AG09309 (cell line): ENCODE results near the gene C2CD3.

Experiments used
- DNase-seq: peaks from one replicate; pipeline ENCODE4 v3.0.0-alpha.2; 2010; ENCODE audit warnings: low read depth
- H3K4me3 ChIP-seq: 2 replicates; pipeline ENCODE4 v1.5.1; 2011; ENCODE audit warnings: mild to moderate bottlenecking, low read depth, low read length, moderate library complexity; ENCODE audit not compliant: control insufficient read depth
- TF ChIP-seq, protein P1 (sequence below): IDR thresholded peaks from 2 replicates; pipeline ENCODE4 v1.5.1; 2011; ENCODE audit warnings: mild to moderate bottlenecking, low read depth, low read length, inconsistent platforms; ENCODE audit not compliant: insufficient read depth, control insufficient read depth; ENCODE audit errors: missing control alignments

C2CD3 gene, protein sequence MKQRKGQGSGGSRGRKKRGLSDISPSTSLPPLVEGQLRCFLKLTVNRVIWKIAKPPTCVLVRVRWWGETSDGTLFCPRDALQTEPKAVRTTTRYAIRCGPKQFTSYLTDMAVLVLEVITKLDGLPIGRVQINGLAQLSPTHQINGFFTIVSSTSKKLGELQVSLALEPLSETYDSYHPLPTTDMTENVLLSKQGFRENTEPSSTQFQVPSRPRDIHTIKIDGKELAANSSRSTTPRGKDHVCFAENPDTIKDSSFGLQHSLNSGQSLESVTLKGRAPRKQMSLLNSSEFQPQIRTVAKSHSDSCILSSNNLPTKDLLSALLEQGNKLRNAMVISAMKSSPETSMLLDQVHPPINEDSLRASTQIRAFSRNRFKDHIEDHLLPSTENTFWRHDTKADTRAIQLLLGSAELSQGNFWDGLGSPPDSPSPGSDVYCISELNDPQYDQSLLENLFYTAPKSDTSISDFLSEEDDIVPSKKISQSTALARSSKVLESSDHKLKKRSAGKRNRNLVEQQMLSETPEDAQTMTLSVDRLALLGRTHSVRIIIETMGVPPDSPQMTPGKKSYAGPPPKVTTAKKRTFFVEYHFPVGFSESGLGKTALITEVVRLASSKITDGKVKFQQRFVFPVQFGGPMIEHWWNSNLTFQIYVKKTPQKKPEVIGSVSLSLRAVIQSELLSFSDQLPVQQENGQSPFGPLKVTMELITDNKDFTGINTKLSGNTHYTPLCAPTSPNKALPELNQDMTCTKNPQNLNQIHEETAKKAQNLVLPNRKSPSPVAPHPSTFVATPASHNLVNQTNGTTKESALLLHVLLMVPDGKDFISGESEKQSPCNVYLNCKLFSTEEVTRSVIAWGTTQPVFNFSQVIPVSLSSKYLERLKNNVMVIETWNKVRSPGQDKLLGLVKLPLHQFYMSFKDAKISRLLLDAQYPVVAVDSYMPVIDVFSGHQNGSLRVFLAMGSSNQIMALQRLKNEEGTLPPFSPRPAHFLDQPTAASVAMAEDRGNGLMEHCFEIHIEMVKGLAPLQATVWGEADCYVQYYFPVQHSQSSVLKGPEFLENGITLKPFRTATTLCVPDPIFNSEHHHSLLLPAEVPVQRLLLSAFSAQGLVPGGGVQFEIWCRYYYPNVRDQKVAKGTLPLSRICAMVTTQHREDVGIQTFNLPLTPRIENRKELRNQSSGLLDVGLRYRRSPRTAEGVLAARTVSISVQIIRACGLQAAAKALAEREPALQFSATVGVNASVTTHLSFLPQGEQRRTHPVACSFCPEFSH (N-terminal part only)

DNA sequence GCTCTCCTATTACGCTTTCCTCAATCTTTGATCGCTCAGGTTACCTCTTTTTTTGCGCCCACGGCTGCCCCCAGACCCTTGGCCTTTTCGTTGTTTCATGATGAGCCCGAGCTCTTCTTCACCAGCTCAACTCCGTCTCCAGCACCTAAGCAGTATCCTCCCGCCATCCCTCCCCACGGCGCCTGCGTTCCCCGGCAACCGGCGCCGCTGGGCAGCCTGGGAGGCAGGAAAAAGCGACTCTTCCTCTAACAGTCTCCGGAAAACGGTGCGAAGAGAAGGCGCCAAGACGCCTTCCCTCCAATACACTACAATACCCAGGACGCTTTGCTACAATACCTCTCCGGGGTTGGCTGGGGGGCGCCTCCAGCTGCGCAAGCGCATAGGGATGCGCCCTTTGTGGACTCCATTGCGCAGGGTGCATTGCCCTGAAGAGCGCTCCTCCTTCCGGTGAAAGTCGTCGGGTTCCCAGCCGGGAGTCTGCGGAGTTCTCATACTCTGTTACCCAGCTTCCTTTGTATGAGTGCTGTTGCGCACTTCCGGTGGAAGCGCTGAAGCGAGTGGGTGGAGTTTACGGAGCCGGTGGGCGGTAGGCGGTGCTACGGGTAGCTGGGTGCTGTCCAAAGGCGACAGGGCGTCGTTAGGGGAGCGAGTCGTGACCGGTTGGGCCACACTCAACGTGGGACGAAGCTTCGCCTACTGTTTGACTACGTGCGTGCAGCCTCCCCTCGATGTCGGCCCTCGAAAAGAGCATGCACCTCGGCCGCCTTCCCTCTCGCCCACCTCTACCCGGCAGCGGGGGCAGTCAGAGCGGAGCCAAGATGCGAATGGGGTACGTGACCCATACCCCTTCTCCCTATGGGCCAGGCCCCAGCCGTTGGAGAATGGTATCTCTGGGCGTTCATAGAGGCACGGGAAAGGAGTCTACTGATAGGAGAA, at the start of gene C2CD3, which contains the start of gene PPME1:
Gene C2CD3 (minus strand): TSS at position 309 of the 936 bp plus-strand sequence. CDS start 210 bp downstream, at position 99.
Gene PPME1 (plus strand): TSS at position 596 of the 936 bp plus-strand sequence. CDS start 133 bp downstream, at position 729.
- DNase-seq: peak; percentile 98
- H3K4me3 ChIP-seq: peak within 1 kb of the TSS; percentile 90
- TF ChIP-seq, protein P1, sequence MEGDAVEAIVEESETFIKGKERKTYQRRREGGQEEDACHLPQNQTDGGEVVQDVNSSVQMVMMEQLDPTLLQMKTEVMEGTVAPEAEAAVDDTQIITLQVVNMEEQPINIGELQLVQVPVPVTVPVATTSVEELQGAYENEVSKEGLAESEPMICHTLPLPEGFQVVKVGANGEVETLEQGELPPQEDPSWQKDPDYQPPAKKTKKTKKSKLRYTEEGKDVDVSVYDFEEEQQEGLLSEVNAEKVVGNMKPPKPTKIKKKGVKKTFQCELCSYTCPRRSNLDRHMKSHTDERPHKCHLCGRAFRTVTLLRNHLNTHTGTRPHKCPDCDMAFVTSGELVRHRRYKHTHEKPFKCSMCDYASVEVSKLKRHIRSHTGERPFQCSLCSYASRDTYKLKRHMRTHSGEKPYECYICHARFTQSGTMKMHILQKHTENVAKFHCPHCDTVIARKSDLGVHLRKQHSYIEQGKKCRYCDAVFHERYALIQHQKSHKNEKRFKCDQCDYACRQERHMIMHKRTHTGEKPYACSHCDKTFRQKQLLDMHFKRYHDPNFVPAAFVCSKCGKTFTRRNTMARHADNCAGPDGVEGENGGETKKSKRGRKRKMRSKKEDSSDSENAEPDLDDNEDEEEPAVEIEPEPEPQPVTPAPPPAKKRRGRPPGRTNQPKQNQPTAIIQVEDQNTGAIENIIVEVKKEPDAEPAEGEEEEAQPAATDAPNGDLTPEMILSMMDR: peak; percentile 45

DNA sequence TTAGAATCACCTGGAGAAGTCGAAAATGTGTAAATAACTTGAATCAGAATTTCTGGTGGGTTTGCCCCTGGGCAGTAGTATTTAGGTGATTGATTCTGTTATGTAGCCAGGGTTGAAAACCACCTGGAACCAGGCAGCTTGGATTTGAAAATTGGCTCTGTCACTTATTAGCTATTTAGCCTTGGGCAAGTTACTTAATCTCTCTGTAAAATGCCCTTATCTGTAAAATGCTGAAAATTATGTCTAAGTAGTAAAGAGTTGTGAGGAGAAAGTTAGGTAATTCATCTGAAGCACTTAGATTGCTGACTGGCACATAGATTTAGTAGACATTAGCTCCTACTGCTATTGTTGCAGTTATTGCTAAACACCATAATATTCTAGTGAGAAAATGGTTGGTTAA, 49.6 kb upstream of the C2CD3 start:
- no peak overlapping the region for H3K4me3 ChIP-seq
- TF ChIP-seq, protein P1: no peak
- no peak for DNase-seq

DNA sequence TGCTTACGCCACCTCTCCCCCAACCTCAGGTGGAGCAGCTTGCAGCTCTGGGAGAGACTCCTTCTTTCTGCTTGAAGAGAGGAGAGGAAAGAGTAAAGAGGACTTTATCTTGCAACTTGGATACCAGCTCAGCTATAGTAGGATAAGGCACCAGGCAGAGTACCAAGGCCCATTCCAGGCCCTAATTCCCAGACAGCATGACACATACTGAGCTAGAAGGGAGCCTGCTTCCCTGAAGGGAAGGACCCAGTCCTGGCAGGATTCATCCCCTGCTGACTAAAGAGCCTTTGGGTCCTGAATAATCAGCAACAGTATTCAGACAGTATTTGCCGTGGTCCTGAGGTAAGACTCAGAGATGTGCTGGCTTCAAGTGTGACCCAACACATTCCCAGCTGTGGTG, 41.7 kb upstream of the C2CD3 start:
- H3K4me3 ChIP-seq: no peak overlapping the region
- no peak for DNase-seq
- TF ChIP-seq, protein P1: no peak

DNA sequence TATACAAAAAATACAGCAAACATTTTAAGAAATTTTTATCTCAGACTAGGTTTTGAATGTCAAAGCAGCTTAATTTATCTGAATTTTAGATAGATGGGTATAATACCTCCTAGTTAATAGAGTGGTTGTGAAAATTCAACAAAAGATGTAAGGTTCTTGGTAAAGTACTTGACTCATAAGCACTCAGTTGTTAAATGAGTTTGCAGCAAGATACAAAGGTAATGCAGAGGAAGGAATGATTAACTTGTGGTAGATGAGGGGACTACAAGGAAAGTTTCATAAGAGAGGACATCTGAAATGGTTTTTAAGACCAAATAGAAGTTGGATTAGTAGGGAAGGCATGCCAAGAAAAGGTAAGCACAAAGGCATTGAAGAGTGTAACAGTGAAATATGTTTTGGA, 37.7 kb upstream of the C2CD3 start:
- no peak overlapping the region for H3K4me3 ChIP-seq
- TF ChIP-seq, protein P1: no peak
- no peak for DNase-seq

DNA sequence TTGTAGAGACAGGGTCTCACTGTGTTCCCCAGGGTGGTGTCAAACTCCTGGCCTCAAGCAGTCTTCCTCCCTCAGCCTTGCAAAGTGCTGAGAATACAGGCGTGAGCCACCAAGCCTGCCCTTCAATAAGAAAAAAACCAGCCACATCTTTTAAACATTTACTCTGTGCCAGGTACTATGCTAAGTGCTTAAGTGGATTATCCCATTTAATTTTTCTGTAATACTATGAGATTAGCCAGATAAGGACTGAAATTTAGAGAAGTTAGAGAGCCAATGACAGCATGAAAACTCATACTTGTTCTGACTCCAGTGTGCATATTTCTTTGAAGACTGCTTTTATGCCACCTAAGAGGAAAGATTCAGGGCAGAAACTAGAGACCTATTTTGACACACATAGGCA, 35.9 kb upstream of the C2CD3 start:
- TF ChIP-seq, protein P1: no peak
- no peak overlapping the region for H3K4me3 ChIP-seq
- DNase-seq: no peak
